Stomach (tissue), 9 donors: Measurements from ENCODE around the gene ASPG. TPM values are rescaled to one million over a fixed set of nuclear protein-coding genes. Genes with fewer than 3 reads are reported as not detected.
A peak's percentile ranks its signal among the peaks of the same experiment; 100 is the strongest.

Source experiments
- DNase-seq, 2 donors: peaks; one replicate each; pipeline versions ENCODE4 v3.0.0 to v3.0.0-alpha.2; 2013 to 2019
- H3K27ac ChIP-seq, 5 donors: fragments of 200-600 bp in 4 of 5; sonication (generic) in 4 of 5; one replicate each; pipeline ENCODE4 v1.5.1; 2013 to 2019; ENCODE audit warnings: mild to moderate bottlenecking in 1 of 5, moderate library complexity in 1 of 5
- H3K27me3 ChIP-seq, 3 donors: fragments of 200-600 bp; sonication (generic); one replicate each; pipeline ENCODE4 v1.5.1; 2017 to 2019; ENCODE audit warnings: mixed run types in 1 of 3
- H3K36me3 ChIP-seq, 4 donors: fragments of 200-600 bp; sonication (generic); 1 replicate in 3 of 4; 2 replicates in 1 of 4; pipeline ENCODE4 v1.5.1; 2016 to 2019
- H3K4me1 ChIP-seq, 4 donors: fragments of 200-600 bp; sonication (generic); one replicate each; pipeline ENCODE4 v1.5.1; 2016 to 2019
- H3K4me3 ChIP-seq, 4 donors: fragments of 200-600 bp; sonication (generic) in 3 of 4; one replicate each; pipeline ENCODE4 v1.5.1; 2016 to 2019; ENCODE audit warnings: mild to moderate bottlenecking in 1 of 4
- H3K9me3 ChIP-seq, 4 donors: fragments of 200-600 bp; sonication (generic); one replicate each; pipeline ENCODE4 v1.5.1; 2016 to 2019
- EP300 ChIP-seq: sonication (generic); formaldehyde crosslinking; IDR thresholded peaks from one replicate; pipeline ENCODE4 v1.6.1; 2017; ENCODE audit warnings: antibody characterized with exemption
- POLR2A ChIP-seq, 4 donors: fragments of 450-650 bp; IDR thresholded peaks; one replicate each; pipeline ENCODE4 v1.6.1; 2016; ENCODE audit warnings: antibody characterized with exemption in 4 of 4, control low read depth in 2 of 4, mild to moderate bottlenecking in 1 of 4, moderate library complexity in 1 of 4
- POLR2AphosphoS5 ChIP-seq, 3 donors: sonication (generic); formaldehyde crosslinking; IDR thresholded peaks; one replicate each; pipeline ENCODE4 v1.6.1; 2016; ENCODE audit warnings: antibody characterized with exemption in 3 of 3
- WGBS, 5 donors: extraction: QIAGEN DNeasy Blood & Tissue Kit in 3 of 5; methylation state at CpG; one replicate each; pipeline versions ENCODE4 v1.1.5 to v1.1.7; 2013 to 2018; 5-methylcytosine and 5-hydroxymethylcytosine counted together
- intact Hi-C: fragments of 100-400 bp; cut with DNase I; formaldehyde crosslinking; loops from one replicate; pipeline ENCODE4 v1.15.1; 2023; ENCODE audit warnings: low total_unique reads
- polyA plus RNA-seq, 3 donors: library from polyadenylated mRNA; stranded (reverse); fragments of 200-250 nt; gene quantifications; one replicate each; pipeline ENCODE4 v1.2.3, GENCODE V29; 2013
- total RNA-seq, 5 donors: library from RNA; depleted of rRNA; stranded (reverse); fragments of >200 nt; gene quantifications; one replicate each; pipeline versions ENCODE4 v1.1.0 to v1.2.3, GENCODE V29; 2014 to 2016
- TF ChIP-seq, protein P1 (sequence below), 7 experiments: fragments of 450-650 bp in 4 of 7; fragments of 200-600 bp in 3 of 7; sonication (generic) in 3 of 7; IDR thresholded peaks; one replicate each; pipeline ENCODE4 v1.5.1; 2016 to 2019; ENCODE audit warnings: antibody characterized with exemption in 7 of 7, control low read depth in 2 of 7, mild to moderate bottlenecking in 1 of 7
- donor health status: healthy with polysubstance abuse.
- donor health status: Bipolar disorder and iron deficiency.
- donor health status: healthy.

The ASPG gene
- total and polyA plus RNA-seq, 8 donors: 0.12 to 10.7 (median 4.4) TPM; not detected in 1

DNA sequence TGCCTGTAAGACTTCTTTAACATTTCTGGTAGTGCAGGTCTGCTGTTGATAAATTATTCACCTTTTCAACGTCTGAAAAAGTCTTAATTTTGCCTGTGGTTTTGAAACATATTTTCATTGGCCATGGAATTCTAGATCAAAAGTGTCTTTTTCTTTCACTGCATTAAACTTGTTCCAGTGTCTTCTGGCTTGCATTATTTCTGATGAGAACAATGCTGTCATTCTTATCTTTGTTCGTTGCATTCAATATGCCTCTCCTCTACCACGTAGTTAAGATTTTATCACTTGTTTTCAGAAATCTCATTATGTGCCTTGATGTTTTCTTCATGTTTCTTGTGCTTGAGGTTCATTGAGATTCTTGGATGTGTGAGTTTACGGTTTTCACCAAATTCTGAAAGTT lies 39.5 kb downstream of the ASPG start:
- Histone ChIP-seq H3K27me3 (peaks cover 0 to 16% (median 0%) of the 10 kb centered on the region in 3 donors), H3K4me3 (no peak overlapping the region), H3K36me3 (no peaks in the 10 kb centered on the region), H3K9me3 (peaks cover 5 to 43% (median 31%) of the 10 kb centered on the region in 4 donors), H3K4me1 (no peaks in the 10 kb centered on the region), H3K27ac (no peak overlapping the region)
- 78 to 84% (median 82%) methylated on average over 4 of the region's 4 CpGs for WGBS, 5 donors
- TF ChIP-seq EP300 (no peak), POLR2AphosphoS5 (IDR thresholded peaks at IDR 0.05) (no peak), POLR2A (IDR thresholded peaks at IDR 0.05) (no peak)
- TF ChIP-seq, protein P1, sequence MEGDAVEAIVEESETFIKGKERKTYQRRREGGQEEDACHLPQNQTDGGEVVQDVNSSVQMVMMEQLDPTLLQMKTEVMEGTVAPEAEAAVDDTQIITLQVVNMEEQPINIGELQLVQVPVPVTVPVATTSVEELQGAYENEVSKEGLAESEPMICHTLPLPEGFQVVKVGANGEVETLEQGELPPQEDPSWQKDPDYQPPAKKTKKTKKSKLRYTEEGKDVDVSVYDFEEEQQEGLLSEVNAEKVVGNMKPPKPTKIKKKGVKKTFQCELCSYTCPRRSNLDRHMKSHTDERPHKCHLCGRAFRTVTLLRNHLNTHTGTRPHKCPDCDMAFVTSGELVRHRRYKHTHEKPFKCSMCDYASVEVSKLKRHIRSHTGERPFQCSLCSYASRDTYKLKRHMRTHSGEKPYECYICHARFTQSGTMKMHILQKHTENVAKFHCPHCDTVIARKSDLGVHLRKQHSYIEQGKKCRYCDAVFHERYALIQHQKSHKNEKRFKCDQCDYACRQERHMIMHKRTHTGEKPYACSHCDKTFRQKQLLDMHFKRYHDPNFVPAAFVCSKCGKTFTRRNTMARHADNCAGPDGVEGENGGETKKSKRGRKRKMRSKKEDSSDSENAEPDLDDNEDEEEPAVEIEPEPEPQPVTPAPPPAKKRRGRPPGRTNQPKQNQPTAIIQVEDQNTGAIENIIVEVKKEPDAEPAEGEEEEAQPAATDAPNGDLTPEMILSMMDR (IDR thresholded peaks at IDR 0.05): no peak
- DNase-seq: no peak
- intact Hi-C loops: no loop called here

- TF ChIP-seq POLR2A (IDR thresholded peaks at IDR 0.05) (no peak), POLR2AphosphoS5 (IDR thresholded peaks at IDR 0.05) (no peak), EP300 (no peak)
- TF ChIP-seq, protein P1 (IDR thresholded peaks at IDR 0.05): no peak
- DNase-seq: no peak
- Histone ChIP-seq H3K27me3 (peaks cover 0 to 19% (median 0%) of the 10 kb centered on the region in 3 donors), H3K9me3 (peaks cover 5 to 53% (median 34%) of the 10 kb centered on the region in 4 donors), H3K27ac (no peak overlapping the region), H3K36me3 (no peaks in the 10 kb centered on the region), H3K4me1 (peaks cover 0 to 4% (median 0%) of the 10 kb centered on the region in 4 donors), H3K4me3 (no peak overlapping the region)
- WGBS, 5 donors: 75 to 89% (median 88%) methylated on average over 2 of the region's 2 CpGs
- intact Hi-C loops: no loop called here
Measured at GRCh38 chr14:104126753-104127152, 41.3 kb downstream of the ASPG start.

GRCh38 chr14:104128981-104129380 lies 43.5 kb downstream of the ASPG start:
- Histone ChIP-seq H3K4me1 (peaks cover 0 to 4% (median 0%) of the 10 kb centered on the region in 4 donors), H3K27me3 (peaks cover 0 to 36% (median 3%) of the 10 kb centered on the region in 3 donors), H3K9me3 (peaks cover 5 to 46% (median 26%) of the 10 kb centered on the region in 4 donors), H3K4me3 (no peak overlapping the region), H3K36me3 (no peaks in the 10 kb centered on the region), H3K27ac (no peak overlapping the region)
- TF ChIP-seq POLR2AphosphoS5 (IDR thresholded peaks at IDR 0.05): no peak
- TF ChIP-seq, protein P1 (IDR thresholded peaks at IDR 0.05): no peak
- no peak for TF ChIP-seq POLR2A (IDR thresholded peaks at IDR 0.05)
- TF ChIP-seq EP300: no peak
- WGBS, 5 donors: 90 to 100% (median 97%) methylated on average over 1 of the region's 1 CpG
- intact Hi-C loops: no loop called here
- no peak for DNase-seq

GRCh38 chr14:104129556-104129955 lies 44.1 kb downstream of the ASPG start:
- DNase-seq: no peak
- H3K36me3 ChIP-seq: no peaks in the 10 kb centered on the region
- peaks cover 3 to 42% (median 8%) of the 10 kb centered on the region in 3 donors for H3K27me3 ChIP-seq
- no peak overlapping the region for H3K4me3 ChIP-seq
- peaks cover 0 to 4% (median 0%) of the 10 kb centered on the region in 4 donors for H3K4me1 ChIP-seq
- no peak for TF ChIP-seq POLR2AphosphoS5 (IDR thresholded peaks at IDR 0.05)
- WGBS, 5 donors: 87 to 100% (median 97%) methylated on average over 1 of the region's 1 CpG
- intact Hi-C loops: no loop called here
- peaks cover 5 to 40% (median 20%) of the 10 kb centered on the region in 4 donors for H3K9me3 ChIP-seq
- no peak overlapping the region for H3K27ac ChIP-seq

- intact Hi-C loops: loop anchor here (10.0 kb wide), 2 partner anchors 56 to 514 kb away; no protein-coding TSS in a partner anchor
- Histone ChIP-seq H3K4me3 (no peak overlapping the region), H3K4me1 (peaks cover 0 to 19% (median 9%) of the 10 kb centered on the region in 4 donors), H3K27me3 (peaks cover 16 to 57% (median 23%) of the 10 kb centered on the region in 3 donors), H3K36me3 (no peaks in the 10 kb centered on the region), H3K27ac (no peak overlapping the region), H3K9me3 (peaks cover 5 to 32% (median 14%) of the 10 kb centered on the region in 4 donors)
- 7 to 23% (median 11%) methylated on average over 10 to 11 of the region's 11 CpGs for WGBS, 5 donors
- TF ChIP-seq POLR2AphosphoS5 (IDR thresholded peaks at IDR 0.05): peak in 1 of 3 donors; percentile 51
- no peak for TF ChIP-seq EP300
- no peak for TF ChIP-seq POLR2A (IDR thresholded peaks at IDR 0.05)
- TF ChIP-seq, protein P1 (IDR thresholded peaks at IDR 0.05): peak in 6 of 7 experiments; percentile 32 to 92 (median 63)
- DNase-seq: peak; percentile 82 to 87
Measured at GRCh38 chr14:104130974-104131651, 45.6 kb downstream of the ASPG start.
